ENCODE measurements around the gene ATP6V1G3. TPM values are rescaled to one million over a fixed set of nuclear protein-coding genes. Genes with fewer than 3 reads are reported as not detected.

ATP6V1G3 gene
- total and polyA plus RNA-seq, 2 of the 4 experiments (the other 2 are of a cell fraction), result not detected

GRCh38 chr1:198483006-198483405 lies 57.5 kb downstream of the ATP6V1G3 start:
- Histone ChIP-seq H2BK20ac (ENCODE audit: low read depth, low read length) (no peak overlapping the region), H3K4me3 (ENCODE audit: insufficient read depth, low read depth, low read length) (no peak overlapping the region), H4K20me1 (ENCODE audit: insufficient read depth, low read length) (no peaks in the 10 kb centered on the region), H3K14ac (replicated peaks; ENCODE audit: low read depth, low read length) (no peak overlapping the region), H2BK120ac (ENCODE audit: low read depth, low read length) (no peak overlapping the region), H3K27ac (ENCODE audit: insufficient read depth, low read length) (no peak overlapping the region), H3K4me1 (ENCODE audit: control insufficient read depth, insufficient read depth, low read length) (no peaks in the 10 kb centered on the region; the same call in 1 of the 2 replicates), H2AFZ (replicated peaks; ENCODE audit: low read length, poor library complexity) (no peak overlapping the region), H3K56ac (ENCODE audit: extremely low read depth, insufficient read depth, low read length) (no peak overlapping the region), H3K79me1 (ENCODE audit: low read depth in 1 of 2, low read length in 2 of 2) (no peaks in the 10 kb centered on the region), H2BK5ac (ENCODE audit: low read depth, low read length, poor library complexity, severe bottlenecking) (no peak overlapping the region), H2AK5ac (ENCODE audit: low read depth, low read length) (no peak overlapping the region), H3K9ac (ENCODE audit: low read depth, low read length) (no peak overlapping the region), H3K4me2 (ENCODE audit: low read depth, low read length) (no peak overlapping the region), H3K18ac (ENCODE audit: low read depth, low read length) (no peak overlapping the region), H3K9me3 (ENCODE audit: control insufficient read depth, insufficient read depth, low read length) (no peaks in the 10 kb centered on the region), H3K36me3 (ENCODE audit: control insufficient read depth, insufficient read depth, low read length) (no peaks in the 10 kb centered on the region), H3K9me1 (ENCODE audit: insufficient read depth, low read length) (no peaks in the 10 kb centered on the region), H4K8ac (ENCODE audit: low read depth in 2 of 2, low read length in 2 of 2) (no peak overlapping the region), H3K23ac (ENCODE audit: low read depth, low read length) (no peak overlapping the region), H4K91ac (ENCODE audit: insufficient read depth, low read depth, low read length) (no peak overlapping the region), H3K4ac (ENCODE audit: low read depth, low read length) (no peak overlapping the region), H2AK9ac (replicated peaks; ENCODE audit: low read depth, low read length, poor library complexity) (no peak overlapping the region), H3K27me3 (ENCODE audit: control insufficient read depth, insufficient read depth, low read length) (no peaks in the 10 kb centered on the region), H4K5ac (ENCODE audit: low read depth, low read length) (no peak overlapping the region), H2BK15ac (ENCODE audit: low read depth, low read length) (no peak overlapping the region)
- in situ Hi-C loops (cut with MboI; ENCODE audit: low sequenced_read_pairs), result loop anchor here (10.0 kb wide), 1 partner anchor 192 kb away; no protein-coding TSS in a partner anchor
- intact Hi-C loops (cut with micrococcal nuclease), result no loop called here
- dilution Hi-C loops (cut with HindIII; ENCODE audit: low sequenced_read_pairs, unreplicated experiment), result no loop called here
- ChIA-PET CTCF (no interaction called here), POLR2A (ENCODE audit: unreplicated experiment) (no interaction called here)
- ATAC-seq (ENCODE audit: low read depth) (no peak), DNase-seq (no peak)
- TF ChIP-seq CHD1 (IDR thresholded peaks at IDR 0.05; ENCODE audit: low read depth, low read length) (no peak), RCOR1 (IDR thresholded peaks at IDR 0.05; ENCODE audit: insufficient replicate concordance, low read length) (no peak), CTCF (conservative IDR thresholded peaks at IDR 0.05; ENCODE audit: low read depth, low read length) (no peak), ELK1 (IDR thresholded peaks at IDR 0.05; ENCODE audit: borderline replicate concordance, low read depth, low read length) (no peak), MAFK (IDR thresholded peaks at IDR 0.05; ENCODE audit: low read depth, low read length) (no peak), RFX5 (IDR thresholded peaks at IDR 0.05; ENCODE audit: low read depth, low read length) (no peak), POLR2A (IDR thresholded peaks at IDR 0.05; ENCODE audit: low read depth, low read length) (no peak), CEBPB (IDR thresholded peaks at IDR 0.05; ENCODE audit: low read depth, low read length) (no peak), RAD21 (IDR thresholded peaks at IDR 0.05; ENCODE audit: low read length) (no peak), BHLHE40 (IDR thresholded peaks at IDR 0.05; ENCODE audit: low read depth, low read length) (no peak), MAZ (IDR thresholded peaks at IDR 0.05; ENCODE audit: borderline replicate concordance, low read depth, low read length) (no peak), NFE2L2 (IDR thresholded peaks at IDR 0.05; ENCODE audit: low read depth, low read length) (no peak)
- no CpG with 5 or more reads among the region's 1 CpG for WGBS, 2 experiments (ENCODE audit: extremely low coverage in 2 of 2, insufficient read length in 1 of 2)
- no TSS peak for BruUV-seq (replicated peaks)

All from IMR-90 (cell line).